HEK293 (cell line): ENCODE results near the gene NCMAP.

Experiments
- CTCF ChIA-PET: fragments of 350-600 bp; formaldehyde crosslinking; extraction: SDS; loops from one replicate; lab custom pipeline; 2021; ENCODE audit warnings: antibody characterized with exemption; lab: Yijun Ruan, JAX
- POLR2A ChIA-PET: fragments of 300-600 bp; formaldehyde crosslinking; extraction: SDS; loops from one replicate; lab custom pipeline; 2020; ENCODE audit warnings: antibody characterized with exemption, inconsistent platforms; lab: Yijun Ruan, JAX
- H3K27ac ChIP-seq: fragments of 200-500 bp; sonication (Bioruptor generic); 2 replicates; pipeline ENCODE4 v1.5.1; 2014; ENCODE audit warnings: low read depth, low read length, control low read depth, inconsistent platforms; ENCODE audit errors: extremely low read depth
- H3K36me3 ChIP-seq, 2 experiments: fragments of 200-500 bp in 1 of 2; sonication (Bioruptor generic) in 1 of 2; 1 replicate in 1 of 2; 2 replicates in 1 of 2; pipeline ENCODE4 v1.5.1; 2014 to 2017; ENCODE audit warnings: inconsistent platforms in 2 of 2, low read length in 2 of 2; ENCODE audit not compliant: control insufficient read depth in 2 of 2, insufficient read depth in 1 of 2
- H3K4me1 ChIP-seq: fragments of 200-500 bp; sonication (Bioruptor generic); 2 replicates; pipeline ENCODE4 v1.5.1; 2014; ENCODE audit warnings: mild to moderate bottlenecking, low read length, inconsistent platforms; ENCODE audit not compliant: control insufficient read depth, insufficient read depth
- H3K4me3 ChIP-seq: 2 replicates; pipeline ENCODE4 v1.5.1; 2011; ENCODE audit warnings: low read depth, mild to moderate bottlenecking, control low read depth, low read length, moderate library complexity
- H3K9me3 ChIP-seq: fragments of 200-500 bp; sonication (Bioruptor generic); 2 replicates; pipeline ENCODE4 v1.5.1; 2014; ENCODE audit warnings: low read depth, low read length, inconsistent platforms; ENCODE audit not compliant: control insufficient read depth, insufficient read depth
- ELK4 ChIP-seq: IDR thresholded peaks from 2 replicates; pipeline ENCODE4 v1.6.1; 2011; ENCODE audit warnings: mild to moderate bottlenecking, low read depth, low read length, borderline replicate concordance
- GLIS1 ChIP-seq: fragments of 450-650 bp; formaldehyde crosslinking; IDR thresholded peaks from 2 replicates; pipeline ENCODE4 v1.5.1; 2016; ENCODE audit warnings: missing biosample characterization, missing genetic modification characterization
- KLF17 ChIP-seq: fragments of 450-650 bp; formaldehyde crosslinking; IDR thresholded peaks from 2 replicates; pipeline ENCODE4 v1.5.1; 2016; ENCODE audit warnings: missing biosample characterization, missing genetic modification characterization
- KLF9 ChIP-seq: fragments of 450-650 bp; formaldehyde crosslinking; IDR thresholded peaks from 2 replicates; pipeline ENCODE4 v1.5.1; 2016; ENCODE audit warnings: missing biosample characterization, missing genetic modification characterization, low read depth
- MYNN ChIP-seq: fragments of 450-650 bp; formaldehyde crosslinking; IDR thresholded peaks from 2 replicates; pipeline ENCODE4 v1.5.1; 2016; ENCODE audit warnings: missing biosample characterization, missing genetic modification characterization, borderline replicate concordance
- SALL2 ChIP-seq: fragments of 450-650 bp; formaldehyde crosslinking; IDR thresholded peaks from 2 replicates; pipeline ENCODE4 v1.5.0; 2017; ENCODE audit warnings: missing biosample characterization, mild to moderate bottlenecking, missing genetic modification characterization, borderline replicate concordance
- ZNF2 ChIP-seq: fragments of 450-650 bp; formaldehyde crosslinking; IDR thresholded peaks from 2 replicates; pipeline ENCODE4 v1.5.1; 2016; ENCODE audit warnings: missing biosample characterization, missing genetic modification characterization
- ZNF214 ChIP-seq: fragments of 450-650 bp; formaldehyde crosslinking; IDR thresholded peaks from 2 replicates; pipeline ENCODE4 v1.5.1; 2017; ENCODE audit warnings: missing biosample characterization, mild to moderate bottlenecking, missing genetic modification characterization, borderline replicate concordance
- ZNF510 ChIP-seq: fragments of 450-650 bp; formaldehyde crosslinking; IDR thresholded peaks from 2 replicates; pipeline ENCODE4 v1.5.1; 2018; ENCODE audit warnings: mild to moderate bottlenecking, missing genetic modification characterization, missing biosample characterization; ENCODE audit not compliant: insufficient replicate concordance
- ZNF514 ChIP-seq: fragments of 450-650 bp; formaldehyde crosslinking; IDR thresholded peaks from 2 replicates; pipeline ENCODE4 v1.5.1; 2016; ENCODE audit warnings: missing biosample characterization, missing genetic modification characterization
- ZNF610 ChIP-seq: fragments of 450-650 bp; formaldehyde crosslinking; IDR thresholded peaks from 2 replicates; pipeline ENCODE4 v1.5.1; 2016; ENCODE audit warnings: missing biosample characterization, missing genetic modification characterization, borderline replicate concordance
- ZNF776 ChIP-seq: fragments of 450-650 bp; formaldehyde crosslinking; IDR thresholded peaks from 2 replicates; pipeline ENCODE4 v1.5.0; 2017; ENCODE audit warnings: missing biosample characterization, missing genetic modification characterization, borderline replicate concordance
- ZSCAN4 ChIP-seq: fragments of 450-650 bp; formaldehyde crosslinking; IDR thresholded peaks from 2 replicates; pipeline ENCODE4 v1.5.1; 2017; ENCODE audit warnings: missing biosample characterization, missing genetic modification characterization

Gene NCMAP

GRCh38 chr1:24657781-24658180 lies 101.9 kb downstream of the NCMAP start:
- POLR2A ChIA-PET: interaction anchor here (0.7 kb wide), 2 partner anchors 18 to 266 kb away, joined by 5 read pairs; no protein-coding TSS in a partner anchor
- H3K4me1 ChIP-seq: no peaks in the 10 kb centered on the region
- H3K9me3 ChIP-seq: no peaks in the 10 kb centered on the region
- H3K4me3 ChIP-seq: no peak overlapping the region
- H3K36me3 ChIP-seq: peaks cover 80 to 100% of the 10 kb centered on the region in 2 experiments
- TF ChIP-seq ZNF2 (no peak), MYNN (no peak), SALL2 (tag by site-specific recombination) (no peak), ZNF214 (tag by site-specific recombination) (no peak), KLF17 (tag by site-specific recombination) (no peak), ZNF510 (tag by site-specific recombination) (no peak), ZNF610 (tag by site-specific recombination) (no peak), KLF9 (tag by site-specific recombination) (no peak), ZSCAN4 (tag by site-specific recombination) (no peak), ZNF776 (tag by site-specific recombination) (no peak), GLIS1 (tag by site-specific recombination) (no peak), ELK4 (no peak), ZNF514 (tag by site-specific recombination) (no peak)
- no peak overlapping the region for H3K27ac ChIP-seq
- CTCF ChIA-PET: interaction anchor here (0.8 kb wide), 1 partner anchor 266 kb away, joined by 3 read pairs; no protein-coding TSS in a partner anchor
